SH-SY5Y (cell line): ENCODE data around the gene NR4A1.

Source experiments
- GATA2 ChIP-seq: IDR thresholded peaks from 2 replicates; pipeline ENCODE4 v1.6.1; 2011; ENCODE audit warnings: mild to moderate bottlenecking, low read depth, low read length
- GATA3 ChIP-seq: IDR thresholded peaks from 2 replicates; pipeline ENCODE4 v1.6.1; 2011; ENCODE audit warnings: low read depth, mild to moderate bottlenecking, low read length, moderate library complexity

DNA sequence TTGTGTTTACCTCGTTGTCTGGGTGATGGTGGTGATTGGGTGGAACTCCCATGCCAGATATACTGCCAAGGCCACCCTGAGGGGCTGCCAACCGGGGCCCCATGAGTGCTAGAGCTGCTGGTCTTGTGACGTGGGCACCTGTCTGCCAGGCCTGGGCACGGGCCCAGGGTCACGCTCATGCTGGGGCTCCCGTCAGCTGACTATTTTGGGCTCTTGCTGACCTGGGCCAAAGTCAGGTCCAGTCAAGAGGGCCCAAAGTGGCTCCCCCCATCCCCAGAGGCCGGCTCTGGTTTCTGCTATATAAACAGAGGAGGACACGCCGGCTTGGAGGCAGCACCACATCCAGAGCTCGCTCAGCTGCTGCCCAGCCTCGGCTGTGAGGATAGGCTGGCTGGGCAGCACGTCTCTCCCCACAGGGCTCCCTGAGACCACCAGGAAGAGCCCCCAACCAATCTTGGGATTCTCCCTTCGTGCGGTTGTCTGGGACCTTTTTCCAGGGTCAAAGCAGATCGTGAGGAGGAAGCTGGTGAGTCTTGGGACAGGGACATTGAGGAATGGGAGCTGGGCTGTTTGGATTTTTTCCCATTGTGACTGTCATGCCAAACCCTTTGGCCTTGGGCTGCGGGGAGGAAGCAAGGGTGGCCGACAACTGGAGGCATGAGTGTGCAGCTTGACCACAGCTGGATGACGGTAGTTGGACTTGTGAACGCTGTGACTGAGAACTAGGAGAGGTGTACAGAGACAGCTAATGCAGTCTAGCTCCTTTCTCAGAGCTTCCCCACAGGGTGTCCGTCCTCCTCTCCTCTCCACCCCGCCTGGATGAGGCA, 7.6 kb upstream of the NR4A1 start:
- no peak for TF ChIP-seq GATA3
- TF ChIP-seq GATA2 = no peak
